ENCODE measurements around the gene DACT2.

DACT2 gene

GRCh38 chr6:168319279-168320111, at the start of gene DACT2:
DACT2 (minus strand) TSS chr6:168319777; CDS start chr6:168319633, 144 bp downstream.
- ATAC-seq = no peak
- no peak for TF ChIP-seq OSR1 (CRISPR knock-in tag; IDR thresholded peaks at IDR 0.05)
- no peak for TF ChIP-seq TCF4 (CRISPR knock-in tag; IDR thresholded peaks at IDR 0.05; ENCODE audit: borderline replicate concordance)
- TF ChIP-seq CSDC2 (CRISPR knock-in tag; IDR thresholded peaks at IDR 0.05) = no peak
- TF ChIP-seq GLIS3 (CRISPR knock-in tag; IDR thresholded peaks at IDR 0.05) = no peak
- no peak for TF ChIP-seq TSHZ2 (CRISPR knock-in tag; IDR thresholded peaks at IDR 0.05)

- ATAC-seq = no peak
- TF ChIP-seq GLIS3 (CRISPR knock-in tag; IDR thresholded peaks at IDR 0.05) (no peak), PATZ1 (CRISPR knock-in tag; IDR thresholded peaks at IDR 0.05; ENCODE audit: borderline replicate concordance) (no peak), ZNF70 (CRISPR knock-in tag; IDR thresholded peaks at IDR 0.05) (no peak), OSR1 (CRISPR knock-in tag; IDR thresholded peaks at IDR 0.05) (no peak), TCF4 (CRISPR knock-in tag; IDR thresholded peaks at IDR 0.05; ENCODE audit: borderline replicate concordance) (no peak), ARNTL (CRISPR knock-in tag; IDR thresholded peaks at IDR 0.05; ENCODE audit: borderline replicate concordance, low read depth) (no peak), POU6F1 (CRISPR knock-in tag; IDR thresholded peaks at IDR 0.05; ENCODE audit: borderline replicate concordance, low read depth) (no peak), TOX (CRISPR knock-in tag; IDR thresholded peaks at IDR 0.05; ENCODE audit: borderline replicate concordance) (no peak), PPARA (CRISPR knock-in tag; IDR thresholded peaks at IDR 0.05; ENCODE audit: borderline replicate concordance) (no peak), ZNF565 (CRISPR knock-in tag; conservative IDR thresholded peaks at IDR 0.05; ENCODE audit: low read depth) (no peak), RARB (CRISPR knock-in tag; IDR thresholded peaks at IDR 0.05) (no peak)
These were observed 49.4 kb upstream of the DACT2 start for GRCh38 chr6:168368936-168369335.

- no peak for TF ChIP-seq CSRNP3 (CRISPR knock-in tag; IDR thresholded peaks at IDR 0.05)
- no peak for TF ChIP-seq PPARA (CRISPR knock-in tag; IDR thresholded peaks at IDR 0.05; ENCODE audit: borderline replicate concordance)
- no peak for TF ChIP-seq SNAI2 (CRISPR knock-in tag; IDR thresholded peaks at IDR 0.05)
- TF ChIP-seq PATZ1 (CRISPR knock-in tag; IDR thresholded peaks at IDR 0.05; ENCODE audit: borderline replicate concordance) = no peak
- no peak for TF ChIP-seq ARNTL (CRISPR knock-in tag; IDR thresholded peaks at IDR 0.05; ENCODE audit: borderline replicate concordance, low read depth)
- no peak for TF ChIP-seq OSR1 (CRISPR knock-in tag; IDR thresholded peaks at IDR 0.05)
- no peak for TF ChIP-seq ESRRG (CRISPR knock-in tag; IDR thresholded peaks at IDR 0.05)
- no peak for TF ChIP-seq ZC3H10 (CRISPR knock-in tag; IDR thresholded peaks at IDR 0.05)
- no peak for TF ChIP-seq TOX (CRISPR knock-in tag; IDR thresholded peaks at IDR 0.05; ENCODE audit: borderline replicate concordance)
- no peak for ATAC-seq
These were observed 48.7 kb upstream of the DACT2 start for GRCh38 chr6:168368066-168368820.
